Measurements from ENCODE around the gene SEMA6A. TPM values are rescaled to one million over a fixed set of nuclear protein-coding genes. Genes with fewer than 3 reads are reported as not detected.
A peak's percentile ranks its signal among the peaks of the same experiment; 100 is the strongest.

SEMA6A gene
- total RNA-seq, 1 experiment from 2014 or later, result 0.61 TPM

- no peaks in the 10 kb centered on the region for H3K36me3 ChIP-seq
- no peak for DNase-seq (ENCODE audit: low read depth in 1 of 2, low spot score in 2 of 2)
- H3K4me3 ChIP-seq, result no peak overlapping the region
- no peaks in the 10 kb centered on the region for H3K27me3 ChIP-seq (replicated peaks)
- no peaks in the 10 kb centered on the region for H3K9me3 ChIP-seq (replicated peaks)
- no peak overlapping the region for H3K27ac ChIP-seq
- H3K4me1 ChIP-seq (replicated peaks), result peaks cover 22% of the 10 kb centered on the region
Measured at GRCh38 chr5:116442931-116443551, 131.6 kb downstream of the SEMA6A start.

DNA sequence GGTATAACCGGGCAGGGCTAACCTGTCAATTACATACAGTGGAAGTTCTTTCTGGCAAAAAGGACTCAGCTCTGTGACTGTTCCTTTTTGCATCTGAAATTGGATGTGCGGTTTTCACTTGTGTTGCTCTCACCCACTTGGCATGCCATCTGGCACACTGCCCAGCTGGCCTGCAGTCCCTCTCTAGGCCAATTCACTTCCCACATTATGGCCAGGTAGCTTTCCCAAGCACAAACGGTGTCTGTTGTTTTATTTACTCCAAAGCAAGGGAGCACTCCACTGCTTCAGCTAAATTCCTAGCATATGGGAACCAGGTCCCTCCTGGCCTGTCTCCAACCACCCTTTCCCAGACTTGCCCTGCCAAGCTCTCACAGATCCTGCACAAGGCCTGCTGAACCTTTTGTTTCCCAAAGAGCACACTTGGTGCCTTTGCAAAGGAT, 132.5 kb downstream of the SEMA6A start:
- H3K9me3 ChIP-seq (replicated peaks), result no peaks in the 10 kb centered on the region
- H3K27ac ChIP-seq, result no peak overlapping the region
- H3K36me3 ChIP-seq, result no peaks in the 10 kb centered on the region
- peaks cover 22% of the 10 kb centered on the region for H3K4me1 ChIP-seq (replicated peaks)
- H3K27me3 ChIP-seq (replicated peaks), result no peaks in the 10 kb centered on the region
- peak; percentile 46 to 69 for DNase-seq (ENCODE audit: low read depth in 1 of 2, low spot score in 2 of 2)
- no peak overlapping the region for H3K4me3 ChIP-seq

DNA sequence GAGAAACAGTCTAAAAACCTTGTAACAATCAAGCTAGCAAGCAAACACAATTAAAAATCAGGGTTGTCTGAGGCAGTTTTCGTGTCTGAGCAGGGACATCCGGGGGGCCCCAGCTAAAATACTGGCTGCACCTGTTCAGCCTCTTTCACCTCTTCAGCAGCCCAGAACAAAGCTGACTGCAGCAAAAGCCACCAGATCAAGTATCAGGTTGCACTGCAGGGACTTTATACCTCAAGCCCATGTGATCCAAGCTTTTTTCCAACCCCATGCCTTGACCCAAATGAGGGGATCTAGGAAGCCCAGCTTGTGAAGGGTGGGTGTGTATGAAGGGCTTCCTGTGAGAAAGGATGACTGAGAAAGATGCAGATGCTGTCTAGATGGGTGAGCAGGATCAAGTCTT, 133.4 kb downstream of the SEMA6A start:
- Histone ChIP-seq H3K27me3 (replicated peaks) (no peaks in the 10 kb centered on the region), H3K4me1 (replicated peaks) (peaks cover 22% of the 10 kb centered on the region), H3K27ac (no peak overlapping the region), H3K36me3 (no peaks in the 10 kb centered on the region), H3K9me3 (replicated peaks) (no peaks in the 10 kb centered on the region), H3K4me3 (no peak overlapping the region)
- no peak for DNase-seq (ENCODE audit: low read depth in 1 of 2, low spot score in 2 of 2)

DNA sequence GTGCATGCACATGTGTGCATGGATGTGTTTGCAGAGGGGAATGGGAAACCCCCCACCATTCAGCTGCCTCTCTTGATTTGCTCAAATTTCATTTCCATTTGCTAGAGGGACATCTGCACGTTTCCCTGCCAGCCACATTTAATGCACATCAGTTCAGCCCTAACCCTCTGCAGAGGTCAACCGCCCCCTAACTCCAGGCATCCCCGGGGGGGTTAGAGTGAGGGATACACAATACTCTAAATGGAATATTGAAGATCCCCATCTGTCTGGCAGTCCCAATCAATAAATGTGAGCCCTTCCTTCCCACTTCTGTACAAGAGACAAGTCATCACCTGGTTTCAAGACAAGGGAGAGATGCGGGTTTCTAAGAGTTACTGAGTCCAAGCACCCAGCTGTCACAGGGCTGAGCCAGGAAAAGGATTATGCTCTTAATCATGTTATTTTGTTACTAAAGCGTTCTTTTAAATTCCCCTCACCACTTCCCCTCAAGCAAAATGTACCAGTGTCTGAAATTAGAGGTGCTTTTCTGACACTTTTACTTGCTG, 134.1 kb downstream of the SEMA6A start:
- Histone ChIP-seq H3K9me3 (replicated peaks) (no peaks in the 10 kb centered on the region), H3K4me3 (no peak overlapping the region), H3K27me3 (replicated peaks) (no peaks in the 10 kb centered on the region), H3K36me3 (no peaks in the 10 kb centered on the region), H3K4me1 (replicated peaks) (peaks cover 22% of the 10 kb centered on the region), H3K27ac (no peak overlapping the region)
- no peak for DNase-seq (ENCODE audit: low read depth in 1 of 2, low spot score in 2 of 2)

DNA sequence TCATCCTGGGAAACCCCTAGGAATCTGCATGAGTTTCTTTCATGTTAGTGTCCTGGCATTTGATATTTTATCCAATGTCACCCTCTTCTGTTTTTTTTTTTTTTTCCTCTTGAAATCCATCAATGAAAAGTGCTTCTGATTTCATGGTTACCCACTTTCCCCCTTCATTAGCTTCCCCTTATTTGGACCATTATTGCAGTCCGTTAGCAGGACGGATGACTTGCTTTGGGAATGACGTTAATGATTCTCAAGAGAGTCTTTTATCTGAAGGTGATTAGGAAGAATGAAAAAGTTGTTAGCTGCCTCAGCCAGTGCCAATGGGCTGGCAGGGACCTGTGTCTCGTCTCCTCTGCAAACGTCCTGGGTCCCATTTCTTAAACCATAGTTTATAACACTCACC, 134.7 kb downstream of the SEMA6A start:
- Histone ChIP-seq H3K9me3 (replicated peaks) (no peaks in the 10 kb centered on the region), H3K4me3 (no peak overlapping the region), H3K27ac (no peak overlapping the region), H3K4me1 (replicated peaks) (peaks cover 22% of the 10 kb centered on the region), H3K27me3 (replicated peaks) (no peaks in the 10 kb centered on the region), H3K36me3 (no peaks in the 10 kb centered on the region)
- DNase-seq (ENCODE audit: low read depth in 1 of 2, low spot score in 2 of 2), result no peak

- no peak for DNase-seq (ENCODE audit: low read depth in 1 of 2, low spot score in 2 of 2)
- Histone ChIP-seq H3K36me3 (no peaks in the 10 kb centered on the region), H3K4me1 (replicated peaks) (peaks cover 13% of the 10 kb centered on the region), H3K9me3 (replicated peaks) (no peaks in the 10 kb centered on the region), H3K27me3 (replicated peaks) (no peaks in the 10 kb centered on the region), H3K4me3 (no peak overlapping the region), H3K27ac (no peak overlapping the region)
Measured at GRCh38 chr5:116438979-116439554, 135.6 kb downstream of the SEMA6A start.

DNA sequence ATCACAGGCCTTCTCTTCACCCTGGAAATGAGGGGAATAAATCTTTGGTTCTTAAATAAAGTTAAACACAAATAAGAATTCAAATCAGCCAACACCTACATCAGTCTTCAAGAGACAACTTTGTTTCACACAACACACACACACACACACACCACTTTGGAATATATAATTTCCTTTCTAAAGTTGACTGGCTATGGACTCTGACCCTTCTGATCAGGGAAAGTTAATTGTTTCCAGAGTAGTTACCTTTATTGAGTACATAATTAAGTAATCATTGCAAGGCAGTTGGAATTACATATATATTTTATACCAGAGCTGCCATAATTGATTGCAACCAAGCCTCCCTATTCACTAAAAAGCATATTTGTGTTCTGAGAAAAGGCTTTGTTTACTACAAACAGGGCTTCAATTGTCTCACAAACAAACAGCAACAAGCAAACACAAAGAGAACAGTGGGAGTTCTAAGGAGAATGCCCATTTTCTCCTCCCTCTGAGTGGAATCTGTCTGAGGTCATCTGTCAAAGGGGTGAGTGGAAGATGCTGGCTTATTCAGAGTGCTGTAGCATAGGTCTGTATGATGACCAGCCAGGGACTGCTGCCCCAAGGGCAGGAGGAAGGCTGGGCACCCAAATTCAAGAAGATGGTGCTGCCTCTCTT, 136.6 kb downstream of the SEMA6A start:
- no peak overlapping the region for H3K4me3 ChIP-seq
- no peak for DNase-seq (ENCODE audit: low read depth in 1 of 2, low spot score in 2 of 2)
- H3K36me3 ChIP-seq, result no peaks in the 10 kb centered on the region
- no peaks in the 10 kb centered on the region for H3K9me3 ChIP-seq (replicated peaks)
- H3K27me3 ChIP-seq (replicated peaks), result no peaks in the 10 kb centered on the region
- H3K27ac ChIP-seq, result no peak overlapping the region
- H3K4me1 ChIP-seq (replicated peaks), result peaks cover 9% of the 10 kb centered on the region

DNA sequence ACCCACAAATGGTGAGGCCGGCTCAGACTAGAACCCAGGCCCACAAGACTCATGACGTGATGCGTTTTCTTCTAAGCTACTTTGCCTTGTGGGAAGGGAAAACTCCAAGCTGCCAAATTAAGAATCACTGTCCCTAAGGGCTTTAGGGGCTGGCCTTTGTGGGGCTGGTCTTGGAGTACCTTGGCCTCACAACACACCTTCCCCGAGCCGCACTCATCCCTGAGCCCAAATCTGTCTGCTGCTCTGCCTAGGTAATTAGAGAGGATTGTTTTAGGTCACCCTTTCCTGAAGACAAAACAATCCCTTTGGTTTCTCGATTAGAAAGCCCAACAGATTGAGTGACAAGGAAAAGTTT, 137.3 kb downstream of the SEMA6A start:
- Histone ChIP-seq H3K27ac (no peak overlapping the region), H3K36me3 (no peaks in the 10 kb centered on the region), H3K4me1 (replicated peaks) (peaks cover 7% of the 10 kb centered on the region)

GRCh38 chr5:116436674-116437350, 137.8 kb downstream of the SEMA6A start:
- Histone ChIP-seq H3K36me3 (no peaks in the 10 kb centered on the region), H3K4me3 (no peak overlapping the region), H3K27ac (no peak overlapping the region), H3K27me3 (replicated peaks) (no peaks in the 10 kb centered on the region), H3K4me1 (replicated peaks) (peaks cover 2% of the 10 kb centered on the region), H3K9me3 (replicated peaks) (no peaks in the 10 kb centered on the region)
- no peak for DNase-seq (ENCODE audit: low read depth in 1 of 2, low spot score in 2 of 2)

More for the DNA sequence above, 137.3 kb downstream of the SEMA6A start:
- Histone ChIP-seq H3K27me3 (replicated peaks) (no peaks in the 10 kb centered on the region), H3K4me3 (no peak overlapping the region), H3K9me3 (replicated peaks) (no peaks in the 10 kb centered on the region)
- no peak for DNase-seq (ENCODE audit: low read depth in 1 of 2, low spot score in 2 of 2)

- DNase-seq (ENCODE audit: low read depth in 1 of 2, low spot score in 2 of 2), result no peak
- Histone ChIP-seq H3K27ac (no peak overlapping the region), H3K27me3 (replicated peaks) (no peaks in the 10 kb centered on the region), H3K9me3 (replicated peaks) (no peaks in the 10 kb centered on the region), H3K4me1 (replicated peaks) (no peaks in the 10 kb centered on the region), H3K4me3 (no peak overlapping the region), H3K36me3 (no peaks in the 10 kb centered on the region)
Measured at GRCh38 chr5:116428966-116429365, 145.7 kb downstream of the SEMA6A start.

GRCh38 chr5:116428413-116428812, 146.2 kb downstream of the SEMA6A start:
- Histone ChIP-seq H3K9me3 (replicated peaks) (no peaks in the 10 kb centered on the region), H3K4me1 (replicated peaks) (no peaks in the 10 kb centered on the region), H3K4me3 (no peak overlapping the region), H3K27ac (no peak overlapping the region), H3K36me3 (no peaks in the 10 kb centered on the region), H3K27me3 (replicated peaks) (no peaks in the 10 kb centered on the region)
- DNase-seq (ENCODE audit: low read depth in 1 of 2, low spot score in 2 of 2), result no peak

DNA sequence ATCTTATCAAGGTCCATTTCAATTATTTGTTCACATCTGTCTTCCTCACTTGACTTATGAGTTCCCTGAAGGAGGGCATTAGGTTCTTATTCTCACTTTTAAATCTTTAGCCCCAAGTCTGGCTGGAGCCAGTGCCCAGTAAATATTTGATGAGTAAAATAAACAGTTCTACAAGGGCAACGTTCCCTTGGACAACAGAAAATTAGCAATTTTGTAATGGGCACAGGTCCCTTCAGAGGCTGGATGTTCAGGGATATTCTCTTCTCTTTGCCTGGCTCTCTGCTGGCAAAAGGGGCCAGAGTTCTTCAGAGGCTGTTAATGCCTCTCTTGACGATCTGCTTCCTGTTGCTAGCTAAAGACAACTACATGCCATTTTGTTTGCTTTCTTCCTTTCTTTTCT, 149.7 kb downstream of the SEMA6A start:
- DNase-seq (ENCODE audit: low read depth in 1 of 2, low spot score in 2 of 2), result no peak
- Histone ChIP-seq H3K27ac (no peak overlapping the region), H3K9me3 (replicated peaks) (no peaks in the 10 kb centered on the region), H3K36me3 (no peaks in the 10 kb centered on the region), H3K27me3 (replicated peaks) (no peaks in the 10 kb centered on the region), H3K4me1 (replicated peaks) (no peaks in the 10 kb centered on the region), H3K4me3 (no peak overlapping the region)

DNA sequence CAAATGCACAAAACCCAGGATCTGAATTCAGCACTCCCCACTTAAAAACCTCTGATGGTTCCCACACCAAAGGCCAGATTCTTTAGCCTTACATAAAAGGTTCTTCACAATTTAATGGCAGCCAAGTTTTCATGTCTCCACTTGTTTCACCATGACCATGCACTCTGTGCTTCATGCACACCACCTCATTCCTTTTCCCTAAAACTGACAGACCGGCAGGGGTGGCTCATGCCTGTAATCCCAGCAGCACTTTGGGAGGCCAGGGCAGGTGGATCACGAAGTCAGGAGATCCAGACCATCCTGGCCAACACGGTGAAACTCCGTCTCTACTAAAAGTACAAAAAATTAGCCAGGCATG, 150.4 kb downstream of the SEMA6A start:
- Histone ChIP-seq H3K27me3 (replicated peaks) (no peaks in the 10 kb centered on the region), H3K36me3 (no peaks in the 10 kb centered on the region), H3K4me1 (replicated peaks) (no peaks in the 10 kb centered on the region), H3K4me3 (no peak overlapping the region), H3K27ac (no peak overlapping the region), H3K9me3 (replicated peaks) (no peaks in the 10 kb centered on the region)
- DNase-seq (ENCODE audit: low read depth in 1 of 2, low spot score in 2 of 2), result no peak

Data from SJSA1 (cell line).